GM12865 (cell line): Measurements from ENCODE around the gene ALG14.

ENCODE experiments used
- DNase-seq: peaks from one replicate; pipeline ENCODE4 v3.0.0; 2010; ENCODE audit warnings: low read depth
- H3K4me3 ChIP-seq: 2 replicates; pipeline ENCODE4 v1.5.1; 2011; ENCODE audit warnings: mild to moderate bottlenecking, low read depth, low read length, control low read depth
- TF ChIP-seq, protein P1 (sequence below): IDR thresholded peaks from 2 replicates; pipeline ENCODE4 v1.5.1; 2011; ENCODE audit warnings: low read length, control low read depth, low read depth, inconsistent platforms; ENCODE audit not compliant: insufficient read depth; ENCODE audit errors: missing control alignments

ALG14 gene

DNA sequence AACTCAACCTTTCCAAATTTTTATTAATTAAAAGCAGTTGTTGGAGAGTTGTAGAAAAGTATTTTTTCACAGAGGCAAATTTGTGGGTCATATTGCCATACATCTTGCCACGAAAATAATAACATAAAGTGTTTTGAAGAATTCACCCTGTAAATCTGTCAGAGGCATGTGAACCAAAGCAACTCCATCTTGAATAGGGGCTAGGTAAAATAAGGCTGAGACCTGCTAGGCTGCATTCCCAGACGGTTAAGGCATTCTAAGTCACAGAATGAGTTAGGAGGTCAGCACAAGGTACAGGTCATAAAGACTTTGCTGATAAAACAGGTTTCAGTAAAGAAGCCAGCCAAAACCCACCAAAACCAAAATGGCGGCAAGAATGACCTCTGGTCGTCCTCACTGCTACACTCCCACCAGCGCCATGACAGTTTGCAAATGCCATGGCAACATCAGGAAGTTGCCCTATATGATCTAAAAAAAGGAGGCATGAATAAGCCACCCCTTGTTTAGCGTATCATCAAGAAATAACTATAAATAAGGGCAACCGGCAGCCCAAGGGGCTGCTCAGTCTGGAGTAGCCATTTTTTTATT lies 141.4 kb downstream of the ALG14 start:
- no peak for DNase-seq
- H3K4me3 ChIP-seq, result no peak overlapping the region
- TF ChIP-seq, protein P1, sequence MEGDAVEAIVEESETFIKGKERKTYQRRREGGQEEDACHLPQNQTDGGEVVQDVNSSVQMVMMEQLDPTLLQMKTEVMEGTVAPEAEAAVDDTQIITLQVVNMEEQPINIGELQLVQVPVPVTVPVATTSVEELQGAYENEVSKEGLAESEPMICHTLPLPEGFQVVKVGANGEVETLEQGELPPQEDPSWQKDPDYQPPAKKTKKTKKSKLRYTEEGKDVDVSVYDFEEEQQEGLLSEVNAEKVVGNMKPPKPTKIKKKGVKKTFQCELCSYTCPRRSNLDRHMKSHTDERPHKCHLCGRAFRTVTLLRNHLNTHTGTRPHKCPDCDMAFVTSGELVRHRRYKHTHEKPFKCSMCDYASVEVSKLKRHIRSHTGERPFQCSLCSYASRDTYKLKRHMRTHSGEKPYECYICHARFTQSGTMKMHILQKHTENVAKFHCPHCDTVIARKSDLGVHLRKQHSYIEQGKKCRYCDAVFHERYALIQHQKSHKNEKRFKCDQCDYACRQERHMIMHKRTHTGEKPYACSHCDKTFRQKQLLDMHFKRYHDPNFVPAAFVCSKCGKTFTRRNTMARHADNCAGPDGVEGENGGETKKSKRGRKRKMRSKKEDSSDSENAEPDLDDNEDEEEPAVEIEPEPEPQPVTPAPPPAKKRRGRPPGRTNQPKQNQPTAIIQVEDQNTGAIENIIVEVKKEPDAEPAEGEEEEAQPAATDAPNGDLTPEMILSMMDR, result no peak

DNA sequence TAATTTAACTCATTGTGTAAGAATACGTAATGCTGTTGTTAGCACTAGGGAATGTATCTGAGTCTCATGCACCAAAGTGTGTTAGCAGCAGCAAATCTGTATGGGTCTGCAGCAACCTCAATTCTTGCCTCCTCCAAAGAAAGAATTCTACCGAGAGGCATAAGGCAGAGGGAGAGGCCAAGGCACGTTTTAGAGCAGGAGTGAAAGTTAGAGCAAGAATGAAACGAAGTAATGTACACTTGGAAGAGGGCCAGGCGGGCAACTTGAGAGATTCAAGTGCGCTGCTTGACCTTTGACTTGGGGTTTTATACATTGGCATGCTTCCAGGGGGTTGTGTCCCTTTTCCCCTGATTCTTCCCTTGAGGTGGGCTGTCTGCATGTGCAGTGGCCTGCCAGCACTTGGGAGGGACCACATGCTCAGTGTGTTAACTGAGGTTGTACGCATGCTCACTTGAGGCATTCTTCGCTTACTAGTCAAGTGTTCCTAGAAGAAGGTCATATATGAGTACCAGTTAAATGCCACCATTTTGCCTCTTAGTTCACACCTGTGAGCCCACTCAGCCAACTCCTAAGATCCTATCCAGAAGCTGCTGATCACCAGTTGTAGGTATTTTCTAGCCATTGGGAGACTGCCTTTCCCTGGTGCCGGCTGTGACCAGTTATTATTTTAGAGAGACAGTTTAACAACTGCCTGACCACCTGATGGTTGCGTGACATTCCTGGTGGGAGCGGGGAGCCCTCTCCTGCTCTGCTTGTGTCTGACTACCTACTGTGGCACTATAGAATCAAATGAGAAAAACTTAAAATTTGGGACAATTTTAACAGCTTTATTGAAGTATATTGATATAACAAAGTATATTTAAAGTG lies 143.2 kb downstream of the ALG14 start:
- H3K4me3 ChIP-seq, result no peak overlapping the region
- TF ChIP-seq, protein P1, result no peak

DNA sequence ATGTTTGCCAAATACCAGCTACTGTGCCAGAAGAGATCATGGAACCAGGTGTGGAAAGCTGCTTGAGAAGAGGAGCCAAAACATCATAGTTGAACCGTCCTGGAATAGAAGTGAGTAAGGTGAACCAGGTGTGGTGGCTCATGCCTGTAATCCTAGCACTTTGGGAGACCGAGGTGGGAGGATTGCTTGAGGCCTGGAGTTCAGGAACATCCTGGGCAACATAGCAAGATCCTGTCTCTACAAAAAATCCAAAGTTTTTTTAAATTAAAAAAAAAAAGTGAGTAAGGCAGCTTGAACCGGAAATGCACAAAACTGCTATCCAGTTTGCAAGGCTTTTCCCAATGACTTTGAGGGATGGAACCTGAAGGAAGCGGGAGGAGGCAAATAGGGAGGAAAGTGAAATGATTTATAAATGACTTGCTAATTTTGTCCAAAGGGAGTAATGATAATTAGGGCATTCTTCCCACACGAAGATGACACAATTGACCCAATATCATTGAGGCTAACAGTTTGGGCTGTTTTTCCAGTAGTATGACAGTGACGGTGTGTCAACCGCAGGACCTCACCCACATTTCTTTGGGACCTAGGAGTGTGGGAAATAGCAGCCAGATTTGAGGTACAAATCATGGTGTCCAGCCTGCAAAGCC lies 144.3 kb downstream of the ALG14 start:
- H3K4me3 ChIP-seq, result no peak overlapping the region
- no peak for DNase-seq
- TF ChIP-seq, protein P1, result no peak

More for the DNA sequence above, 143.2 kb downstream of the ALG14 start:
- DNase-seq, result no peak

- no peak for DNase-seq
- H3K4me3 ChIP-seq, result peak overlapping the region; percentile 4; the same call in 1 of the 2 replicates
- TF ChIP-seq, protein P1, result no peak
These were observed 145.2 kb downstream of the ALG14 start for GRCh38 chr1:94927405-94928175.

- DNase-seq, result peak; percentile 43
- TF ChIP-seq, protein P1, result no peak
- peak within 1 kb of the TSS; percentile 18; the same call in 1 of the 2 replicates for H3K4me3 ChIP-seq
These were observed 145.8 kb downstream of the ALG14 start, which contains the start of gene CNN3 for GRCh38 chr1:94926915-94927404. TSS of gene CNN3 (minus strand) at chr1:94927110. CDS start at chr1:94926894, 216 bp downstream.
